GM12878 (cell line): ENCODE data around the gene SIGLEC6. TPM values are rescaled to one million over a fixed set of nuclear protein-coding genes. Genes with fewer than 3 reads are reported as not detected.

Source experiments
- BHLHE40 ChIP-seq, 2 experiments: fragments of 450-650 bp in 1 of 2; IDR thresholded peaks; 2 replicates each; pipeline ENCODE4 v1.6.1; 2011 to 2017; ENCODE audit warnings: low read depth in 2 of 2, borderline replicate concordance in 1 of 2, improper control_type of control experiment in 1 of 2, low read length in 1 of 2, mild to moderate bottlenecking in 1 of 2
- DPF2 ChIP-seq: fragments of 450-650 bp; IDR thresholded peaks from 2 replicates; pipeline ENCODE4 v1.6.1; 2017; ENCODE audit warnings: mild to moderate bottlenecking
- FOS ChIP-seq: IDR thresholded peaks from 3 replicates; pipeline ENCODE4 v1.6.1; 2011; ENCODE audit warnings: borderline replicate concordance; ENCODE audit not compliant: insufficient read length; ENCODE audit errors: extremely low read depth
- HCFC1 ChIP-seq: fragments of 150-350 bp; IDR thresholded peaks from 2 replicates; pipeline ENCODE4 v1.6.1; 2014; ENCODE audit warnings: low read length
- HDAC6 ChIP-seq: fragments of 200-600 bp; sonication (generic); IDR thresholded peaks from one replicate; pipeline ENCODE4 v1.8.0; 2017; ENCODE audit warnings: antibody characterized with exemption; ENCODE audit not compliant: unreplicated experiment
- IKZF1 ChIP-seq: fragments of 450-650 bp; conservative IDR thresholded peaks from 2 replicates; pipeline ENCODE4 v1.6.1; 2017; ENCODE audit warnings: antibody characterized with exemption, mild to moderate bottlenecking
- NFIC ChIP-seq: IDR thresholded peaks from 2 replicates; pipeline ENCODE4 v1.6.1; 2012; ENCODE audit warnings: low read depth, mild to moderate bottlenecking, inconsistent platforms, low read length, moderate library complexity
- PAX5 ChIP-seq: IDR thresholded peaks from 2 replicates; pipeline ENCODE4 v1.6.1; 2011; ENCODE audit warnings: low read depth, low read length, borderline replicate concordance
- RB1 ChIP-seq: fragments of 450-650 bp; formaldehyde crosslinking; IDR thresholded peaks from 2 replicates; pipeline ENCODE4 v1.6.1; 2017; ENCODE audit warnings: mild to moderate bottlenecking, borderline replicate concordance
- RELB ChIP-seq: fragments of 450-650 bp; IDR thresholded peaks from 2 replicates; pipeline ENCODE4 v1.6.1; 2017; ENCODE audit warnings: low read depth, mild to moderate bottlenecking, moderate library complexity
- SKIL ChIP-seq: fragments of 450-650 bp; IDR thresholded peaks from 2 replicates; pipeline ENCODE4 v1.6.1; 2017; ENCODE audit warnings: mild to moderate bottlenecking, low read depth, inconsistent platforms; ENCODE audit not compliant: poor library complexity, severe bottlenecking
- SPI1 ChIP-seq: IDR thresholded peaks from 2 replicates; pipeline ENCODE4 v1.6.1; 2011; ENCODE audit warnings: low read depth, mild to moderate bottlenecking, low read length, moderate library complexity, borderline replicate concordance; ENCODE audit not compliant: insufficient read depth
- SREBF2 ChIP-seq: IDR thresholded peaks from 2 replicates; pipeline ENCODE4 v1.6.1; 2012; ENCODE audit warnings: mild to moderate bottlenecking, low read length
- ZBTB11 ChIP-seq: fragments of 450-650 bp; formaldehyde crosslinking; IDR thresholded peaks from 2 replicates; pipeline ENCODE4 v1.5.0; 2022; ENCODE audit warnings: mild to moderate bottlenecking, missing genetic modification characterization
- polyA plus RNA-seq, 11 experiments: library from polyadenylated mRNA; depleted of rRNA in 4 of 11; unstranded in 6 of 11; stranded (reverse) in 5 of 11; fragments of >200 nt; fragmentation: Nextera tagmentation in 4 of 11; fragmentation: Illumina TruSeq in 1 of 11; extraction: Ambion mirVana in 4 of 11; extraction: Trizol in 1 of 11; gene quantifications; 1 replicate in 1 of 11; 2 replicates in 10 of 11; pipeline versions ENCODE4 v1.2.1 to v1.2.3, GENCODE V29; 2011 to 2016; ENCODE audit warnings: inconsistent platforms in 2 of 11, missing spikeins in 2 of 11, low read depth in 1 of 11
- total RNA-seq, 4 experiments: library from RNA; depleted of rRNA in 3 of 4; stranded (reverse); fragments of >200 nt in 3 of 4; fragmentation: Illumina TruSeq in 1 of 4; extraction: Trizol in 1 of 4; gene quantifications; 2 replicates each; pipeline versions ENCODE4 v1.2.1 to v1.2.3, GENCODE V29; 2013 to 2021
- TF ChIP-seq, protein P1 (sequence below): fragments of 150-350 bp; IDR thresholded peaks from 2 replicates; pipeline ENCODE4 v1.6.1; 2016; ENCODE audit warnings: low read depth, low read length

SIGLEC6 gene
- total and polyA plus RNA-seq, 10 of the 15 experiments (the other 5 are each of a cell fraction or from before 2014, with no cell fraction given): 0.08 to 0.40 (median 0.27) TPM; not detected in 2

GRCh38 chr19:51531349-51532315, at the start of gene SIGLEC6 (continued):
- TF ChIP-seq RELB (no peak), SREBF2 (no peak), FOS (no peak), ZBTB11 (no peak), SPI1 (peak; percentile 95), IKZF1 (peak; percentile 71; the same call in 1 of the 2 replicates), PAX5 (peak; percentile 27; the same call in 1 of the 2 replicates), HDAC6 (no peak), HCFC1 (no peak), SKIL (no peak), RB1 (no peak), NFIC (no peak), DPF2 (peak; percentile 66; the same call in 1 of the 2 replicates), BHLHE40 (IDR thresholded peaks at IDR 0.05; ENCODE audit: borderline replicate concordance in 1 of 2, low read depth in 2 of 2, low read length in 1 of 2) (peak; percentile 33 to 71; a peak in 1 of 4 replicates)
- TF ChIP-seq, protein P1, sequence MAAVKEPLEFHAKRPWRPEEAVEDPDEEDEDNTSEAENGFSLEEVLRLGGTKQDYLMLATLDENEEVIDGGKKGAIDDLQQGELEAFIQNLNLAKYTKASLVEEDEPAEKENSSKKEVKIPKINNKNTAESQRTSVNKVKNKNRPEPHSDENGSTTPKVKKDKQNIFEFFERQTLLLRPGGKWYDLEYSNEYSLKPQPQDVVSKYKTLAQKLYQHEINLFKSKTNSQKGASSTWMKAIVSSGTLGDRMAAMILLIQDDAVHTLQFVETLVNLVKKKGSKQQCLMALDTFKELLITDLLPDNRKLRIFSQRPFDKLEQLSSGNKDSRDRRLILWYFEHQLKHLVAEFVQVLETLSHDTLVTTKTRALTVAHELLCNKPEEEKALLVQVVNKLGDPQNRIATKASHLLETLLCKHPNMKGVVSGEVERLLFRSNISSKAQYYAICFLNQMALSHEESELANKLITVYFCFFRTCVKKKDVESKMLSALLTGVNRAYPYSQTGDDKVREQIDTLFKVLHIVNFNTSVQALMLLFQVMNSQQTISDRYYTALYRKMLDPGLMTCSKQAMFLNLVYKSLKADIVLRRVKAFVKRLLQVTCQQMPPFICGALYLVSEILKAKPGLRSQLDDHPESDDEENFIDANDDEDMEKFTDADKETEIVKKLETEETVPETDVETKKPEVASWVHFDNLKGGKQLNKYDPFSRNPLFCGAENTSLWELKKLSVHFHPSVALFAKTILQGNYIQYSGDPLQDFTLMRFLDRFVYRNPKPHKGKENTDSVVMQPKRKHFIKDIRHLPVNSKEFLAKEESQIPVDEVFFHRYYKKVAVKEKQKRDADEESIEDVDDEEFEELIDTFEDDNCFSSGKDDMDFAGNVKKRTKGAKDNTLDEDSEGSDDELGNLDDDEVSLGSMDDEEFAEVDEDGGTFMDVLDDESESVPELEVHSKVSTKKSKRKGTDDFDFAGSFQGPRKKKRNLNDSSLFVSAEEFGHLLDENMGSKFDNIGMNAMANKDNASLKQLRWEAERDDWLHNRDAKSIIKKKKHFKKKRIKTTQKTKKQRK: no peak
